Measurements from ENCODE around the gene ROMO1.

The ROMO1 gene

DNA sequence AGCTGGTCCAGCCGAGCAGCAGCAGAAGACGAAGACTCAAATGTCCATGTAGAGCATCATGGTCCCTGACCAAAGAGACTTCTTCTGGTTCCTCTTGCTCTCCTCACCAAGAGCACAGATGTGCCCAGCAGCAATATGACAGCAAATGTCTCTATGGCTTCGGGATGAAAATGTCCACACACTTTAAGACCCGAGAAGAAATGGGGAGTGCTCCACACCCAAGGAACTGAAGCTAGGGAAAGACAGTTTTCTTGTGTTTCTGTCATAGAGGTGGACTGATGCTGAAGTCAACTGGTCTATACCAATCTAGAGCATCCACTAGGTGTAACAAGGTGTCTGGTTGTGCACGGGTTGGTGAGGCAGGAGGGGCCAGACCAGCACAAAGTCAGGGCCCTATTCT lies 30.0 kb upstream of the ROMO1 start (continued):
- TF ChIP-seq ZNF138 (tag by site-specific recombination; IDR thresholded peaks at IDR 0.05; ENCODE audit: borderline replicate concordance) (no peak), ZFP3 (tag by site-specific recombination; IDR thresholded peaks at IDR 0.05; ENCODE audit: low read depth) (no peak), ZNF600 (tag by site-specific recombination; IDR thresholded peaks at IDR 0.05) (no peak)

DNA sequence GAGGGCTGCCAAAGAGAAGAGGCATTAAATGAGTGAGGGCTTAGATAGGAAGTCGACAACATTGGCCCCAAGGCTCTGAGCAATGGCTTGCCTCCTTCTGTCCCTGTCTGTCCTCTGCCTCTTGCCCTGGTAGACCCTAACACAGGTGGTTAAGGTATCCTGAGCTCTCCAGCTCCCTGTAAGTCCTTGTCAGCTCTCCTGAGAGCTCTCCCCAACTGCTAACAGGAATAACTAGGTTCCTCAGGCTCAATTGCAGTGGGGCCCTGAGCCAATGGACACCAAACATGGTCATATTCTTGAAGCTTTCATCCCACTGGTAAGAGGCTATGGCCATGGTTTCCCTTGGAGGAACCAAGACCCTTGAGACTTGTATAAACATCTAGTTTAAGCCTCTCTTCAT lies 29.5 kb upstream of the ROMO1 start:
- peaks cover 14 to 58% of the 10 kb centered on the region in 2 experiments for H3K36me3 ChIP-seq (ENCODE audit: control insufficient read depth in 2 of 2, insufficient read depth in 1 of 2, low read length in 2 of 2)
- CTCF ChIA-PET: no interaction called here
- POLR2A ChIA-PET: interaction anchor here (0.6 kb wide), 1 partner anchor 363 kb away, joined by 3 read pairs; no protein-coding TSS in a partner anchor

DNA sequence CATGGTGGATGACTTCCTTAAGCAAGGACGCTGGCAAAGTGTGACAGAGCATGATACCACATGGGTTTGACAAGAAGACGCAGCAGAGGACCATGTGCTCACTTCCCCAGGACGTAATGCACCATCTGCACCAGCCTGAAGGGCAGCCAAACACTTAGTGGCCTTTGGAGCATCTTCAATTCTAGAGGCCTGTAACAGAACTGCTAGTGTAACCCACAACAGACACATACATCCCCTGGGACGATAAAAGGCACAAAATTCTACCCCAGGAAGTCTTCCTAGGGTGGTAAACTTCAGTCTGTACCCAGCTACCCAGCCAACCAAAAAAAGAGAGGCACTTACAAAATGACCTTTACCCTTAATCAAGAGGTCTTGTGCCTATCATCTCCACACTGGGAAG lies 25.3 kb upstream of the ROMO1 start:
- ChIA-PET CTCF (interaction anchor here (0.5 kb wide), 1 partner anchor 476 kb away, joined by 3 read pairs; no protein-coding TSS in a partner anchor), POLR2A (no interaction called here)
- no peaks in the 10 kb centered on the region for H3K9me3 ChIP-seq (ENCODE audit: control insufficient read depth, insufficient read depth, low read depth, low read length)
- peaks cover 6 to 55% of the 10 kb centered on the region in 2 experiments for H3K36me3 ChIP-seq (ENCODE audit: control insufficient read depth in 2 of 2, insufficient read depth in 1 of 2, low read length in 2 of 2)
- no peak overlapping the region for H3K4me3 ChIP-seq (ENCODE audit: low read depth, low read length)
- H3K4me1 ChIP-seq (ENCODE audit: control insufficient read depth, insufficient read depth, low read length): no peaks in the 10 kb centered on the region
- no peak overlapping the region for H3K27ac ChIP-seq (ENCODE audit: extremely low read depth, low read depth, low read length)
- TF ChIP-seq ZNF600 (tag by site-specific recombination; IDR thresholded peaks at IDR 0.05) (no peak), SETDB1 (IDR thresholded peaks at IDR 0.05; ENCODE audit: insufficient read length, low read length) (no peak), ZNF266 (tag by site-specific recombination; IDR thresholded peaks at IDR 0.05; ENCODE audit: low read depth) (no peak), ZNF292 (tag by site-specific recombination; IDR thresholded peaks at IDR 0.05; ENCODE audit: borderline replicate concordance, low read depth) (no peak), ZNF214 (tag by site-specific recombination; IDR thresholded peaks at IDR 0.05; ENCODE audit: borderline replicate concordance) (no peak), GFI1B (tag by site-specific recombination; IDR thresholded peaks at IDR 0.05) (no peak)
- TF ChIP-seq, protein P1, sequence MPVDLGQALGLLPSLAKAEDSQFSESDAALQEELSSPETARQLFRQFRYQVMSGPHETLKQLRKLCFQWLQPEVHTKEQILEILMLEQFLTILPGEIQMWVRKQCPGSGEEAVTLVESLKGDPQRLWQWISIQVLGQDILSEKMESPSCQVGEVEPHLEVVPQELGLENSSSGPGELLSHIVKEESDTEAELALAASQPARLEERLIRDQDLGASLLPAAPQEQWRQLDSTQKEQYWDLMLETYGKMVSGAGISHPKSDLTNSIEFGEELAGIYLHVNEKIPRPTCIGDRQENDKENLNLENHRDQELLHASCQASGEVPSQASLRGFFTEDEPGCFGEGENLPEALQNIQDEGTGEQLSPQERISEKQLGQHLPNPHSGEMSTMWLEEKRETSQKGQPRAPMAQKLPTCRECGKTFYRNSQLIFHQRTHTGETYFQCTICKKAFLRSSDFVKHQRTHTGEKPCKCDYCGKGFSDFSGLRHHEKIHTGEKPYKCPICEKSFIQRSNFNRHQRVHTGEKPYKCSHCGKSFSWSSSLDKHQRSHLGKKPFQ (tag by site-specific recombination; IDR thresholded peaks at IDR 0.05): no peak
- TF ChIP-seq, protein P2, sequence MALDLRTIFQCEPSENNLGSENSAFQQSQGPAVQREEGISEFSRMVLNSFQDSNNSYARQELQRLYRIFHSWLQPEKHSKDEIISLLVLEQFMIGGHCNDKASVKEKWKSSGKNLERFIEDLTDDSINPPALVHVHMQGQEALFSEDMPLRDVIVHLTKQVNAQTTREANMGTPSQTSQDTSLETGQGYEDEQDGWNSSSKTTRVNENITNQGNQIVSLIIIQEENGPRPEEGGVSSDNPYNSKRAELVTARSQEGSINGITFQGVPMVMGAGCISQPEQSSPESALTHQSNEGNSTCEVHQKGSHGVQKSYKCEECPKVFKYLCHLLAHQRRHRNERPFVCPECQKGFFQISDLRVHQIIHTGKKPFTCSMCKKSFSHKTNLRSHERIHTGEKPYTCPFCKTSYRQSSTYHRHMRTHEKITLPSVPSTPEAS (tag by site-specific recombination; IDR thresholded peaks at IDR 0.05): no peak

More for the DNA sequence above, 29.5 kb upstream of the ROMO1 start:
- Histone ChIP-seq H3K4me1 (ENCODE audit: control insufficient read depth, insufficient read depth, low read length) (no peaks in the 10 kb centered on the region), H3K27ac (ENCODE audit: extremely low read depth, low read depth, low read length) (no peak overlapping the region), H3K9me3 (ENCODE audit: control insufficient read depth, insufficient read depth, low read depth, low read length) (no peaks in the 10 kb centered on the region), H3K4me3 (ENCODE audit: low read depth, low read length) (no peak overlapping the region)
- TF ChIP-seq, protein P3, sequence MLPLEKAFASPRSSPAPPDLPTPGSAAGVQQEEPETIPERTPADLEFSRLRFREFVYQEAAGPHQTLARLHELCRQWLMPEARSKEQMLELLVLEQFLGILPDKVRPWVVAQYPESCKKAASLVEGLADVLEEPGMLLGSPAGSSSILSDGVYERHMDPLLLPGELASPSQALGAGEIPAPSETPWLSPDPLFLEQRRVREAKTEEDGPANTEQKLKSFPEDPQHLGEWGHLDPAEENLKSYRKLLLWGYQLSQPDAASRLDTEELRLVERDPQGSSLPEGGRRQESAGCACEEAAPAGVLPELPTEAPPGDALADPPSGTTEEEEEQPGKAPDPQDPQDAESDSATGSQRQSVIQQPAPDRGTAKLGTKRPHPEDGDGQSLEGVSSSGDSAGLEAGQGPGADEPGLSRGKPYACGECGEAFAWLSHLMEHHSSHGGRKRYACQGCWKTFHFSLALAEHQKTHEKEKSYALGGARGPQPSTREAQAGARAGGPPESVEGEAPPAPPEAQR (tag by site-specific recombination; IDR thresholded peaks at IDR 0.05): no peak
- no peak for TF ChIP-seq ZNF596 (tag by site-specific recombination; IDR thresholded peaks at IDR 0.05)
- no peak for TF ChIP-seq ZNF214 (tag by site-specific recombination; IDR thresholded peaks at IDR 0.05; ENCODE audit: borderline replicate concordance)
- TF ChIP-seq ZNF777 (tag by site-specific recombination; IDR thresholded peaks at IDR 0.05; ENCODE audit: borderline replicate concordance): no peak
- TF ChIP-seq TRIM28 (IDR thresholded peaks at IDR 0.05; ENCODE audit: borderline replicate concordance, low read length): no peak
- no peak for TF ChIP-seq ZEB2 (tag by site-specific recombination; IDR thresholded peaks at IDR 0.05)
- no peak for TF ChIP-seq ZNF561 (tag by site-specific recombination; IDR thresholded peaks at IDR 0.05; ENCODE audit: borderline replicate concordance)
- no peak for TF ChIP-seq ZNF560 (tag by site-specific recombination; IDR thresholded peaks at IDR 0.05; ENCODE audit: borderline replicate concordance)
- TF ChIP-seq ZNF341 (tag by site-specific recombination; IDR thresholded peaks at IDR 0.05; ENCODE audit: low read depth): no peak
- no peak for TF ChIP-seq ZNF16 (tag by site-specific recombination; IDR thresholded peaks at IDR 0.05; ENCODE audit: low read depth)
- TF ChIP-seq, protein P4, sequence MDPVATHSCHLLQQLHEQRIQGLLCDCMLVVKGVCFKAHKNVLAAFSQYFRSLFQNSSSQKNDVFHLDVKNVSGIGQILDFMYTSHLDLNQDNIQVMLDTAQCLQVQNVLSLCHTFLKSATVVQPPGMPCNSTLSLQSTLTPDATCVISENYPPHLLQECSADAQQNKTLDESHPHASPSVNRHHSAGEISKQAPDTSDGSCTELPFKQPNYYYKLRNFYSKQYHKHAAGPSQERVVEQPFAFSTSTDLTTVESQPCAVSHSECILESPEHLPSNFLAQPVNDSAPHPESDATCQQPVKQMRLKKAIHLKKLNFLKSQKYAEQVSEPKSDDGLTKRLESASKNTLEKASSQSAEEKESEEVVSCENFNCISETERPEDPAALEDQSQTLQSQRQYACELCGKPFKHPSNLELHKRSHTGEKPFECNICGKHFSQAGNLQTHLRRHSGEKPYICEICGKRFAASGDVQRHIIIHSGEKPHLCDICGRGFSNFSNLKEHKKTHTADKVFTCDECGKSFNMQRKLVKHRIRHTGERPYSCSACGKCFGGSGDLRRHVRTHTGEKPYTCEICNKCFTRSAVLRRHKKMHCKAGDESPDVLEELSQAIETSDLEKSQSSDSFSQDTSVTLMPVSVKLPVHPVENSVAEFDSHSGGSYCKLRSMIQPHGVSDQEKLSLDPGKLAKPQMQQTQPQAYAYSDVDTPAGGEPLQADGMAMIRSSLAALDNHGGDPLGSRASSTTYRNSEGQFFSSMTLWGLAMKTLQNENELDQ (tag by site-specific recombination; IDR thresholded peaks at IDR 0.05; ENCODE audit: low read depth): no peak
- TF ChIP-seq HOXC10 (CRISPR knock-in tag; IDR thresholded peaks at IDR 0.05): no peak
- no peak for TF ChIP-seq ZNF112 (tag by site-specific recombination; IDR thresholded peaks at IDR 0.05)
- TF ChIP-seq ZNF350 (tag by site-specific recombination; IDR thresholded peaks at IDR 0.05): no peak
- TF ChIP-seq, protein P2 (tag by site-specific recombination; IDR thresholded peaks at IDR 0.05): no peak
- TF ChIP-seq ZNF175 (tag by site-specific recombination; IDR thresholded peaks at IDR 0.05): no peak
- TF ChIP-seq ZBTB20 (tag by site-specific recombination; IDR thresholded peaks at IDR 0.05): no peak
- TF ChIP-seq ZNF292 (tag by site-specific recombination; IDR thresholded peaks at IDR 0.05; ENCODE audit: borderline replicate concordance, low read depth): no peak
- TF ChIP-seq, protein P5, sequence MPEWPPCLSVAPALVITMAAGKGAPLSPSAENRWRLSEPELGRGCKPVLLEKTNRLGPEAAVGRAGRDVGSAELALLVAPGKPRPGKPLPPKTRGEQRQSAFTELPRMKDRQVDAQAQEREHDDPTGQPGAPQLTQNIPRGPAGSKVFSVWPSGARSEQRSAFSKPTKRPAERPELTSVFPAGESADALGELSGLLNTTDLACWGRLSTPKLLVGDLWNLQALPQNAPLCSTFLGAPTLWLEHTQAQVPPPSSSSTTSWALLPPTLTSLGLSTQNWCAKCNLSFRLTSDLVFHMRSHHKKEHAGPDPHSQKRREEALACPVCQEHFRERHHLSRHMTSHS (tag by site-specific recombination; IDR thresholded peaks at IDR 0.05): no peak
- no peak for TF ChIP-seq ZNF558 (tag by site-specific recombination; IDR thresholded peaks at IDR 0.05)
